Stomach (tissue), 9 donors: ENCODE data around the gene CRACR2A. TPM values are rescaled to one million over a fixed set of nuclear protein-coding genes. Genes with fewer than 3 reads are reported as not detected.

Source experiments
- DNase-seq, 2 donors: peaks; one replicate each; pipeline versions ENCODE4 v3.0.0 to v3.0.0-alpha.2; 2013 to 2019
- H3K27ac ChIP-seq, 5 donors: fragments of 200-600 bp in 4 of 5; sonication (generic) in 4 of 5; one replicate each; pipeline ENCODE4 v1.5.1; 2013 to 2019; ENCODE audit warnings: mild to moderate bottlenecking in 1 of 5, moderate library complexity in 1 of 5
- H3K27me3 ChIP-seq, 3 donors: fragments of 200-600 bp; sonication (generic); one replicate each; pipeline ENCODE4 v1.5.1; 2017 to 2019; ENCODE audit warnings: mixed run types in 1 of 3
- H3K36me3 ChIP-seq, 4 donors: fragments of 200-600 bp; sonication (generic); 1 replicate in 3 of 4; 2 replicates in 1 of 4; pipeline ENCODE4 v1.5.1; 2016 to 2019
- H3K4me1 ChIP-seq, 4 donors: fragments of 200-600 bp; sonication (generic); one replicate each; pipeline ENCODE4 v1.5.1; 2016 to 2019
- H3K4me3 ChIP-seq, 4 donors: fragments of 200-600 bp; sonication (generic) in 3 of 4; one replicate each; pipeline ENCODE4 v1.5.1; 2016 to 2019; ENCODE audit warnings: mild to moderate bottlenecking in 1 of 4
- H3K9me3 ChIP-seq, 4 donors: fragments of 200-600 bp; sonication (generic); one replicate each; pipeline ENCODE4 v1.5.1; 2016 to 2019
- CTCF ChIP-seq, 7 experiments: fragments of 450-650 bp in 4 of 7; fragments of 200-600 bp in 3 of 7; sonication (generic) in 3 of 7; IDR thresholded peaks; one replicate each; pipeline ENCODE4 v1.5.1; 2016 to 2019; ENCODE audit warnings: antibody characterized with exemption in 7 of 7, control low read depth in 2 of 7, mild to moderate bottlenecking in 1 of 7
- EP300 ChIP-seq: sonication (generic); formaldehyde crosslinking; IDR thresholded peaks from one replicate; pipeline ENCODE4 v1.6.1; 2017; ENCODE audit warnings: antibody characterized with exemption
- POLR2A ChIP-seq, 4 donors: fragments of 450-650 bp; IDR thresholded peaks; one replicate each; pipeline ENCODE4 v1.6.1; 2016; ENCODE audit warnings: antibody characterized with exemption in 4 of 4, control low read depth in 2 of 4, mild to moderate bottlenecking in 1 of 4, moderate library complexity in 1 of 4
- POLR2AphosphoS5 ChIP-seq, 3 donors: sonication (generic); formaldehyde crosslinking; IDR thresholded peaks; one replicate each; pipeline ENCODE4 v1.6.1; 2016; ENCODE audit warnings: antibody characterized with exemption in 3 of 3
- WGBS, 5 donors: extraction: QIAGEN DNeasy Blood & Tissue Kit in 3 of 5; methylation state at CpG; one replicate each; pipeline versions ENCODE4 v1.1.5 to v1.1.7; 2013 to 2018; 5-methylcytosine and 5-hydroxymethylcytosine counted together
- intact Hi-C: fragments of 100-400 bp; cut with DNase I; formaldehyde crosslinking; loops from one replicate; pipeline ENCODE4 v1.15.1; 2023; ENCODE audit warnings: low total_unique reads
- polyA plus RNA-seq, 3 donors: library from polyadenylated mRNA; stranded (reverse); fragments of 200-250 nt; gene quantifications; one replicate each; pipeline ENCODE4 v1.2.3, GENCODE V29; 2013
- total RNA-seq, 5 donors: library from RNA; depleted of rRNA; stranded (reverse); fragments of >200 nt; gene quantifications; one replicate each; pipeline versions ENCODE4 v1.1.0 to v1.2.3, GENCODE V29; 2014 to 2016
- donor health status: healthy with polysubstance abuse.
- donor health status: Bipolar disorder and iron deficiency.
- donor health status: healthy.

The CRACR2A gene
- total and polyA plus RNA-seq, 8 donors: 0.15 to 66.6 (median 3.1) TPM

DNA sequence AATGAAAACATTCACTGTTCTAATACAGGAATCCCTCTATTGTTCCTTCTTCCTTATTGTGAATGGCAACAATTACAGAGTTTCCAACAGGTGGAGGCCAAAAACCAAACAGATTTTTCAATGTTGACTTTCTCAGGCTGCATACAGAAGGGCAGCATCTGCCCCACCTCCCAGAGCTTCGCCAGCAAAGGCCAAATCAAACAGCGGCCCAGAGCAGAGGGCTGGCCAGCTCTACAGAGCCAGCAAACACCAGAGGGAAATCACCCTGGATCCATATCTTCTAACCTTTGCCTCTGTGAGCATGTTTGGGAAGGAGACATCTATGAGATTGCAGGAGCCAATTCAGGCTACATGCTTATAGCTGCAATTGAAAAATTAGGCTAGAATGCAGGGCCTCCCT is 4.4 kb upstream of the CRACR2A start:
- Histone ChIP-seq H3K9me3 (no peaks in the 10 kb centered on the region), H3K4me1 (peaks cover 5 to 40% (median 32%) of the 10 kb centered on the region in 4 donors), H3K27me3 (peaks cover 0 to 9% (median 0%) of the 10 kb centered on the region in 3 donors), H3K27ac (peak overlapping the region in 1 of 5 donors; percentile 66), H3K36me3 (no peaks in the 10 kb centered on the region), H3K4me3 (no peak overlapping the region)
- peak; percentile 52 to 81 for DNase-seq
- intact Hi-C loops: no loop called here
- WGBS, 5 donors: 25 to 79% (median 49%) methylated on average over 2 of the region's 2 CpGs
- TF ChIP-seq EP300 (no peak), POLR2AphosphoS5 (IDR thresholded peaks at IDR 0.05) (peak in 2 of 3 donors; percentile 47 to 68), CTCF (IDR thresholded peaks at IDR 0.05) (no peak), POLR2A (IDR thresholded peaks at IDR 0.05) (no peak)

DNA sequence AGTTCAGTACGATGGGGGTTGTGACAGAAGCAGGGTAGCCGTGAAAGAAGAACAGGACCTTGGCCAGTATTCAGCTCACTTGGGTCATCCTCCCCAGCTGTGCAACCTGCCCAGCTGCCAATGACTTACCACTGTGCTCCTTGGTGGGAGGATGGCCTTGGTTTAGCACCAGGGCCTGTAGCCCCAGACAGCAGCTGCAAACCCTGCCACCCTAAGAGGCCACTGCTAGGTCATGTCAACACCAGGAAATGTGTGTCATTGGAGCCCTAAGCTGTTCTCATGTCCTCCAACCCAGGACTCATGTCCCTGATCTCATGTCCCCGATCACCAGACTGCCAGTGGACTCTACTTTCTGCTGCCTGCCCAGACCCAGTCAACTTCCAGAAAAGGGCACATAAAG is 3.0 kb upstream of the CRACR2A start:
- DNase-seq: no peak
- peaks cover 0 to 15% (median 0%) of the 10 kb centered on the region in 3 donors for H3K27me3 ChIP-seq
- WGBS, 5 donors: 88 to 95% (median 90%) methylated on average over 3 of the region's 3 CpGs

DNA sequence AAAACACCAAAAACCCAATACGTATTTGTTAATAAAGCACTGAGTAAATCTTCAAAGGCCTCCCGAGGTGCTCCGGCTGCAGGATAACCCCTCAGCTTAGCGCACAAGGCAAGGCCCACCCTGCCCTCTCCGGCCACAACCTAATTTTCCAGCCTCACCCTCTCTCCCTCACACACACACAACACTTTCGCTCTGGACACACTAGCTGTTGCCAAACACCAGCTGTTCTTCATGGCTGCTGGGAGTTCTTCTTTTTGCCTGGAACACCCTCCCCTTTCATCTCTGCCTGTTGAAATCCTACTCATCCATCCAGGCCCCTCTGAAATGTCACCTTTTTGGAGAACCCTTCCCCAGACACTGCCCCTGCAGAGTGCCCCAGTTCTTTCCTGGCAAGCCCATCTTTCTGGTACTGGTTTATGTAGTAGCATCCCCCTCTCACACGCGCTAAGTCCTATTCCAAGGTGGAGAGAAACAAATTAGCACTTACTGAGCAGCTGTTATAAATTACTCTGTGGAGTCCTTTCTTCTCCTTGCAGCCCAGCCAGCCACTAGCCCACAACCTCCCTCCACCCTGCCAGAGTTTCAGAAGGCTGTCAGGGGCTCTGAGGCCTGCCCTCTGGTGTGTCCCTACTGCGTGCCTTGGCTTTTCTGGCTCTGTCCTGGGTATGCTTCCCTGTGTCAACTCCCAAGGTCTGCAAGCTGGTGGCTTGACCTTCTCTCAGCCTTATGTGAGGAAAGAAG is 805 bp upstream of the CRACR2A start:
- peak overlapping the region; percentile 48 to 57 (median 53) for H3K4me3 ChIP-seq
- 59 to 73% (median 66%) methylated on average over 9 of the region's 9 CpGs for WGBS, 5 donors
- H3K4me1 ChIP-seq: peaks cover 5 to 47% (median 41%) of the 10 kb centered on the region in 4 donors
- peaks cover 0 to 19% (median 0%) of the 10 kb centered on the region in 3 donors for H3K27me3 ChIP-seq
- no peaks in the 10 kb centered on the region for H3K9me3 ChIP-seq
- intact Hi-C loops: no loop called here
- H3K36me3 ChIP-seq: no peaks in the 10 kb centered on the region
- no peak for TF ChIP-seq CTCF (IDR thresholded peaks at IDR 0.05)
- no peak for TF ChIP-seq POLR2AphosphoS5 (IDR thresholded peaks at IDR 0.05)
- TF ChIP-seq POLR2A (IDR thresholded peaks at IDR 0.05): no peak
- TF ChIP-seq EP300: no peak
- H3K27ac ChIP-seq: peak overlapping the region in 4 of 5 donors; percentile 77 to 81 (median 80)
- peak in 1 of 2 donors; percentile 65 for DNase-seq

More for the DNA sequence above, 3.0 kb upstream of the CRACR2A start:
- intact Hi-C loops: no loop called here
- TF ChIP-seq EP300 (no peak), POLR2AphosphoS5 (IDR thresholded peaks at IDR 0.05) (no peak), POLR2A (IDR thresholded peaks at IDR 0.05) (no peak)
- H3K4me1 ChIP-seq: peaks cover 5 to 47% (median 41%) of the 10 kb centered on the region in 4 donors
- H3K36me3 ChIP-seq: no peaks in the 10 kb centered on the region
- H3K27ac ChIP-seq: no peak overlapping the region
- no peak overlapping the region for H3K4me3 ChIP-seq
- H3K9me3 ChIP-seq: no peaks in the 10 kb centered on the region

DNA sequence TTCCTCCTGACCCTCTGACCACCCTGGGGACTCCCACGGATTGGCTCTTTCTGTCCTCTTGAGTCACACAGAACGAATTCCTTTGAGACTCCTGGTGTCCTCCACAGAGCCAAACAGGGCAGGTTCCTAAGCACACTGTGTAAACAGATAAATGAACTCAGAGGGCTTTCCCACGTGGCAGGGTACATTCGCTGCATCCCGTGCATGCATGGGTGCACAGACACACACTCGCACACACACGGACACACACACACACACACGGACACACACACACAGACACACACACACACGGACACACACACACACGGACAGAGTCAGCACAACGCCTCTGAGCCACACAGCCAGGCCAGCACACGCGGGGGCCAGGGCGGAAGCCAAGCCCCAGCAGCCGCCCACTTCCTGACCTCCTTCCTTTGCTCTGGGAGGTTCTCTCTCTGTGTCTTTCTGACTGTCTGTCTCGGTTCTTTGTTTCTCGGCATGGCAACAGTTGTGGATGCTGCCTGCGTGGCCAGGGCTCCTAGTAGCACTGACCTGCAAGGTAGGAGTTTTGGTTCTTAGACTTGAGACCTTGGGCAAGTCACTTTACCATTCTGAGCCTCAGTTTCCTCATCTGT is 706 bp downstream of the CRACR2A start:
- peak overlapping the region; percentile 73 to 81 (median 80) for H3K27ac ChIP-seq
- TF ChIP-seq CTCF (IDR thresholded peaks at IDR 0.05): no peak
- TF ChIP-seq EP300: no peak
- H3K9me3 ChIP-seq: no peaks in the 10 kb centered on the region
- intact Hi-C loops: no loop called here
- H3K36me3 ChIP-seq: no peaks in the 10 kb centered on the region
- WGBS, 5 donors: 29 to 44% (median 37%) methylated on average over 14 to 18 of the region's 18 CpGs
- peaks cover 5 to 42% (median 38%) of the 10 kb centered on the region in 4 donors for H3K4me1 ChIP-seq
- peaks cover 0 to 19% (median 0%) of the 10 kb centered on the region in 3 donors for H3K27me3 ChIP-seq
- H3K4me3 ChIP-seq: peak overlapping the region; percentile 48 to 57 (median 53)
- DNase-seq: peak; percentile 30 to 72
